Parathyroid adenoma (tissue), 2 donors: Measurements from ENCODE around the gene IGF1R.

Source experiments
- H2AFZ ChIP-seq: fragments of 300-600 bp; sonication (generic); one replicate; pipeline ENCODE4 v1.7.0; 2017; ENCODE audit warnings: antibody characterized with exemption, mild to moderate bottlenecking
- H3K27ac ChIP-seq: fragments of 300-600 bp; sonication (generic); one replicate; pipeline ENCODE4 v1.7.0; 2017
- H3K27me3 ChIP-seq: fragments of 300-600 bp; sonication (generic); one replicate; pipeline ENCODE4 v1.7.0; 2017; ENCODE audit warnings: low read length; ENCODE audit not compliant: control insufficient read depth, insufficient read depth
- H3K36me3 ChIP-seq: fragments of 300-600 bp; sonication (generic); one replicate; pipeline ENCODE4 v1.7.0; 2017; ENCODE audit warnings: low read length; ENCODE audit not compliant: control insufficient read depth, insufficient read depth
- H3K4me1 ChIP-seq: fragments of 300-600 bp; sonication (generic); one replicate; pipeline ENCODE4 v1.7.0; 2017; ENCODE audit warnings: control low read depth
- H3K4me2 ChIP-seq: fragments of 300-600 bp; sonication (generic); one replicate; pipeline ENCODE4 v1.7.0; 2017; ENCODE audit warnings: low read length
- H3K4me3 ChIP-seq: fragments of 300-600 bp; sonication (generic); one replicate; pipeline ENCODE4 v1.7.0; 2017; ENCODE audit warnings: low read depth, low read length
- H3K79me2 ChIP-seq: fragments of 300-600 bp; sonication (generic); one replicate; pipeline ENCODE4 v1.7.0; 2017; ENCODE audit warnings: control low read depth
- H3K9ac ChIP-seq: fragments of 300-600 bp; sonication (generic); one replicate; pipeline ENCODE4 v1.7.0; 2017; ENCODE audit warnings: mild to moderate bottlenecking
- H3K9me3 ChIP-seq: fragments of 300-600 bp; sonication (generic); one replicate; pipeline ENCODE4 v1.7.0; 2017; ENCODE audit warnings: low read length; ENCODE audit not compliant: control insufficient read depth
- TF ChIP-seq, protein P1 (sequence below): fragments of 300-600 bp; sonication (generic); IDR thresholded peaks from one replicate; pipeline ENCODE4 v1.7.0; 2017; ENCODE audit warnings: antibody characterized with exemption, mild to moderate bottlenecking
- donor health status: primary hyperparathyroidism.

The IGF1R gene

GRCh38 chr15:98699591-98700424 is 51.5 kb downstream of the IGF1R start:
- H3K4me1 ChIP-seq: peaks cover 2% of the 10 kb centered on the region
- peaks cover 7% of the 10 kb centered on the region for H3K79me2 ChIP-seq
- no peak overlapping the region for H3K4me2 ChIP-seq
- no peak overlapping the region for H3K4me3 ChIP-seq
- no peaks in the 10 kb centered on the region for H3K27me3 ChIP-seq
- TF ChIP-seq, protein P1, sequence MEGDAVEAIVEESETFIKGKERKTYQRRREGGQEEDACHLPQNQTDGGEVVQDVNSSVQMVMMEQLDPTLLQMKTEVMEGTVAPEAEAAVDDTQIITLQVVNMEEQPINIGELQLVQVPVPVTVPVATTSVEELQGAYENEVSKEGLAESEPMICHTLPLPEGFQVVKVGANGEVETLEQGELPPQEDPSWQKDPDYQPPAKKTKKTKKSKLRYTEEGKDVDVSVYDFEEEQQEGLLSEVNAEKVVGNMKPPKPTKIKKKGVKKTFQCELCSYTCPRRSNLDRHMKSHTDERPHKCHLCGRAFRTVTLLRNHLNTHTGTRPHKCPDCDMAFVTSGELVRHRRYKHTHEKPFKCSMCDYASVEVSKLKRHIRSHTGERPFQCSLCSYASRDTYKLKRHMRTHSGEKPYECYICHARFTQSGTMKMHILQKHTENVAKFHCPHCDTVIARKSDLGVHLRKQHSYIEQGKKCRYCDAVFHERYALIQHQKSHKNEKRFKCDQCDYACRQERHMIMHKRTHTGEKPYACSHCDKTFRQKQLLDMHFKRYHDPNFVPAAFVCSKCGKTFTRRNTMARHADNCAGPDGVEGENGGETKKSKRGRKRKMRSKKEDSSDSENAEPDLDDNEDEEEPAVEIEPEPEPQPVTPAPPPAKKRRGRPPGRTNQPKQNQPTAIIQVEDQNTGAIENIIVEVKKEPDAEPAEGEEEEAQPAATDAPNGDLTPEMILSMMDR: no peak
- no peak overlapping the region for H3K27ac ChIP-seq
- H3K36me3 ChIP-seq: no peaks in the 10 kb centered on the region
- no peaks in the 10 kb centered on the region for H3K9me3 ChIP-seq
- no peak overlapping the region for H3K9ac ChIP-seq
- no peak overlapping the region for H2AFZ ChIP-seq

- Histone ChIP-seq H3K9ac (no peak overlapping the region), H3K4me1 (peaks cover 2% of the 10 kb centered on the region), H3K4me3 (no peak overlapping the region), H3K4me2 (no peak overlapping the region), H3K9me3 (no peaks in the 10 kb centered on the region), H3K36me3 (no peaks in the 10 kb centered on the region), H3K79me2 (peaks cover 5% of the 10 kb centered on the region), H2AFZ (no peak overlapping the region), H3K27ac (no peak overlapping the region), H3K27me3 (no peaks in the 10 kb centered on the region)
- TF ChIP-seq, protein P1: no peak
Observed at GRCh38 chr15:98700519-98700918, 52.2 kb downstream of the IGF1R start.

GRCh38 chr15:98703126-98703685 is 54.9 kb downstream of the IGF1R start:
- H3K79me2 ChIP-seq: peaks cover 5% of the 10 kb centered on the region
- no peaks in the 10 kb centered on the region for H3K9me3 ChIP-seq
- no peak overlapping the region for H3K9ac ChIP-seq
- H3K36me3 ChIP-seq: no peaks in the 10 kb centered on the region
- no peak overlapping the region for H3K4me3 ChIP-seq
- no peak overlapping the region for H2AFZ ChIP-seq
- H3K4me1 ChIP-seq: no peaks in the 10 kb centered on the region
- H3K27me3 ChIP-seq: no peaks in the 10 kb centered on the region
- TF ChIP-seq, protein P1: no peak
- H3K4me2 ChIP-seq: no peak overlapping the region
- H3K27ac ChIP-seq: no peak overlapping the region

DNA sequence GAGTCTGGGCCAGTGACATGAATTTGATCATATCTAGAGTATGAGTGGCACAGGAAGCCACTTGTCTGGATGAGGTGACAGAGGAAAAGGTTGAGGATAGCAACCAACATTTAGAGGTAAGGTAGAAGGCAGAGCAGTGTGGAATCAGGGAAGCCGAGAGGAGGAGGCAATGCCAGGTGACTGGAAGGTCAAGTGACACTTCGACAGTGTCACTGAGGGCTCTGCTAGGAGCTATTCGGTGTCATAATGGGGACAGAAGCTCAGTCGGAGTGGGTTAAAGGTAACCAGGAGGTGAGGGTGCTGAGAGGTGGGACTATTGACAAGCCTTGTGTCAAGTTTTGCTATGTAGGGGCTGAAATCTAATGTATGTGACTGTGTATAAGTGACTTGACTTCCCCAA is 56.7 kb downstream of the IGF1R start:
- H3K27ac ChIP-seq: no peak overlapping the region
- no peak overlapping the region for H3K4me3 ChIP-seq
- no peak overlapping the region for H3K4me2 ChIP-seq
- peaks cover 5% of the 10 kb centered on the region for H3K79me2 ChIP-seq
- H3K4me1 ChIP-seq: no peaks in the 10 kb centered on the region
- no peak overlapping the region for H3K9ac ChIP-seq
- H2AFZ ChIP-seq: no peak overlapping the region
- TF ChIP-seq, protein P1: no peak
- no peaks in the 10 kb centered on the region for H3K27me3 ChIP-seq
- H3K9me3 ChIP-seq: no peaks in the 10 kb centered on the region
- no peaks in the 10 kb centered on the region for H3K36me3 ChIP-seq
